Measurements from ENCODE around the gene ARHGEF39.

- no peak for TF ChIP-seq CTCF (IDR thresholded peaks at IDR 0.05; ENCODE audit: low read length)
- no peak for TF ChIP-seq EZH2 (optimal IDR thresholded peaks at IDR 0.05; ENCODE audit: low read depth, low read length)
- no peak for TF ChIP-seq EZH2phosphoT487 (IDR thresholded peaks at IDR 0.05; ENCODE audit: low read length)
These were observed 8.4 kb upstream of the ARHGEF39 start, which contains the start of gene CA9 for GRCh38 chr9:35673132-35674024.

Measured in MM.1S (cell line).